Progenitor cell of endocrine pancreas (in vitro differentiated cells): ENCODE results near the gene B3GALT4. TPM values are rescaled to one million over a fixed set of nuclear protein-coding genes. Genes with fewer than 3 reads are reported as not detected.

Experiments
- DNase-seq: peaks from one replicate; pipeline ENCODE4 v3.0.0; 2021; ENCODE audit warnings: low spot score; ENCODE audit not compliant: unreplicated experiment
- H3K27ac Mint-ChIP-seq: 2 replicates; pipeline ENCODE4 v1.8.0; 2021; ENCODE audit warnings: mild to moderate bottlenecking, moderate library complexity, mixed read lengths
- H3K27me3 Mint-ChIP-seq: 2 replicates; pipeline ENCODE4 v1.8.0; 2021; ENCODE audit warnings: mixed read lengths
- H3K36me3 Mint-ChIP-seq: 2 replicates; pipeline ENCODE4 v1.8.0; 2022; ENCODE audit warnings: mixed read lengths; ENCODE audit not compliant: insufficient read depth
- H3K4me1 Mint-ChIP-seq: 2 replicates; pipeline ENCODE4 v1.8.0; 2021; ENCODE audit warnings: low read depth, mixed read lengths
- H3K4me3 Mint-ChIP-seq: 2 replicates; pipeline ENCODE4 v1.8.0; 2021; ENCODE audit warnings: low read depth, mild to moderate bottlenecking, moderate library complexity, mixed read lengths
- H3K9me3 Mint-ChIP-seq: 2 replicates; pipeline ENCODE4 v1.8.0; 2021; ENCODE audit warnings: low read depth, mixed read lengths
- CTCF ChIP-seq: fragments of 200-600 bp; sonication (generic); IDR thresholded peaks from one replicate; pipeline ENCODE4 v1.5.0; 2021; ENCODE audit warnings: antibody characterized with exemption, mild to moderate bottlenecking; ENCODE audit not compliant: unreplicated experiment
- total RNA-seq: library from RNA; stranded (reverse); gene quantifications from 2 replicates; pipeline ENCODE4 v1.2.1, GENCODE V29; 2021

B3GALT4 gene
- total RNA-seq, 1 donor from 2014 or later, result 5.7 TPM

- peak; percentile 93 for DNase-seq
- no peaks in the 10 kb centered on the region for H3K27me3 Mint-ChIP-seq
- no peak for TF ChIP-seq CTCF
- H3K27ac Mint-ChIP-seq, result peak within 1 kb of the TSS; percentile 98
- peaks cover 44% of the 10 kb centered on the region for H3K4me1 Mint-ChIP-seq
- H3K36me3 Mint-ChIP-seq, result peaks cover 26% of the 10 kb centered on the region
- peak within 1 kb of the TSS; percentile 97 for H3K4me3 Mint-ChIP-seq
- no peaks in the 10 kb centered on the region for H3K9me3 Mint-ChIP-seq
Observed at GRCh38 chr6:33317669-33318425, 40.9 kb downstream of the B3GALT4 start, which contains the start of gene ZBTB22. Gene ZBTB22 (minus strand): TSS chr6:33317744. CDS start chr6:33316916, 828 bp downstream.

GRCh38 chr6:33318426-33319073 lies 41.6 kb downstream of the B3GALT4 start:
- DNase-seq, result no peak
- no peaks in the 10 kb centered on the region for H3K27me3 Mint-ChIP-seq
- peaks cover 26% of the 10 kb centered on the region for H3K36me3 Mint-ChIP-seq
- TF ChIP-seq CTCF, result no peak
- H3K27ac Mint-ChIP-seq, result peak overlapping the region; percentile 98
- peak overlapping the region; percentile 97 for H3K4me3 Mint-ChIP-seq
- H3K9me3 Mint-ChIP-seq, result no peaks in the 10 kb centered on the region
- peaks cover 41% of the 10 kb centered on the region for H3K4me1 Mint-ChIP-seq

GRCh38 chr6:33319939-33320314 lies 43.0 kb downstream of the B3GALT4 start:
- H3K27ac Mint-ChIP-seq, result peak overlapping the region; percentile 85
- H3K9me3 Mint-ChIP-seq, result no peaks in the 10 kb centered on the region
- H3K27me3 Mint-ChIP-seq, result no peaks in the 10 kb centered on the region
- H3K4me3 Mint-ChIP-seq, result peak overlapping the region; percentile 64
- peaks cover 26% of the 10 kb centered on the region for H3K36me3 Mint-ChIP-seq
- no peak for TF ChIP-seq CTCF
- H3K4me1 Mint-ChIP-seq, result peaks cover 37% of the 10 kb centered on the region
- DNase-seq, result no peak

- no peak for TF ChIP-seq CTCF
- peak overlapping the region; percentile 64 for H3K4me3 Mint-ChIP-seq
- peaks cover 36% of the 10 kb centered on the region for H3K4me1 Mint-ChIP-seq
- DNase-seq, result no peak
- no peaks in the 10 kb centered on the region for H3K27me3 Mint-ChIP-seq
- peaks cover 26% of the 10 kb centered on the region for H3K36me3 Mint-ChIP-seq
- H3K9me3 Mint-ChIP-seq, result no peaks in the 10 kb centered on the region
- peak overlapping the region; percentile 85 for H3K27ac Mint-ChIP-seq
Observed at GRCh38 chr6:33320315-33321181, 43.6 kb downstream of the B3GALT4 start.

- peak overlapping the region; percentile 64 for H3K4me3 Mint-ChIP-seq
- no peak for TF ChIP-seq CTCF
- peaks cover 24% of the 10 kb centered on the region for H3K36me3 Mint-ChIP-seq
- no peaks in the 10 kb centered on the region for H3K27me3 Mint-ChIP-seq
- peak overlapping the region; percentile 87 for H3K27ac Mint-ChIP-seq
- no peaks in the 10 kb centered on the region for H3K9me3 Mint-ChIP-seq
- no peak for DNase-seq
- peaks cover 36% of the 10 kb centered on the region for H3K4me1 Mint-ChIP-seq
Observed at GRCh38 chr6:33321227-33321626, 44.3 kb downstream of the B3GALT4 start.
